ENCODE results near the gene PSAT1.

DNA sequence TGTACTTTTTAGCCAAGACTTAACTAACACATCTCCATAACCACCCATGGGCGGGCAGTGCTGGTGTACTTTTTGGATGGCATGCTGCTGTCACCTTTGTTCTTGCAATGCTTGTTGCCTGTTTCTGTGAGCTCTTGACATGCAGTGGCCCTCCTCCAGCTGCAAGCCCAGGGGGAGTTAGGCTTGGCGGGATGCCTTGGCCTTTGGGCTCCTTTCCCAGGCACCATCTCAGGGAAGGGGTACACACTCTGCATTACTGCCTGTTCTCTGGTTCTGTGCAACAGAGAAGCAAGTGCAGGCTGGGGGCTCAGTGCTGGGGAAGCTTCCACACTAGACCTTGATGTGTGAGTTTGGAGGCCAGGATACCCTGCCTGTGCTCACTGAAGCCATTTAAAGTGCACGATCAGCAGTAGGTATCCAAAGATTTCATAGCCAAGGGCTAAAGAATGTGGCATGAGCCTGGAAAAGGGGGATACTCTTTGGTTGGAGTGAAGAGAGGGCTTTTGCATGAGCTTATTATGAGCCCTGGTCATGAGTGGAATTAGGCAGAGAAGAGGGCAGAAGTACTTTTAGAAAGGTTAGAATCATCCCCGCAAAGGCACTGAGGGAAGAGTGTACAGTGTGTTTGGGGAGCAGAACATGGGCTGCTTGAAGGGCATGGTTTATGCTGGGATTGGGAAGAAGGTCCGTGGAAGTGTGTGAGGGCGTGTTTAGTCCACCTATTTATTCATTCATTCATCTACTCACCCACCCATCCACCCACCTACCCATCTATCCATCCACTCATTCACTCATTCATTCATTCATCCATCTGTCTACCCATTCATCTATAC lies 22.5 kb downstream of the PSAT1 start:
- TF ChIP-seq CTCF (IDR thresholded peaks at IDR 0.05; ENCODE audit: poor library complexity, severe bottlenecking) (no peak), POLR2AphosphoS5 (IDR thresholded peaks at IDR 0.05) (no peak), EZH2 (IDR thresholded peaks at IDR 0.05; ENCODE audit: borderline replicate concordance, insufficient read depth, low read length, poor library complexity, severe bottlenecking) (no peak), EP300 (conservative IDR thresholded peaks at IDR 0.05; ENCODE audit: poor library complexity, severe bottlenecking) (no peak), TAF1 (IDR thresholded peaks at IDR 0.05; ENCODE audit: low read depth) (no peak), MXI1 (conservative IDR thresholded peaks at IDR 0.05; ENCODE audit: poor library complexity, severe bottlenecking) (no peak), SMC3 (conservative IDR thresholded peaks at IDR 0.05; ENCODE audit: poor library complexity) (no peak), RAD21 (conservative IDR thresholded peaks at IDR 0.05) (no peak)
- TF ChIP-seq, protein P1, sequence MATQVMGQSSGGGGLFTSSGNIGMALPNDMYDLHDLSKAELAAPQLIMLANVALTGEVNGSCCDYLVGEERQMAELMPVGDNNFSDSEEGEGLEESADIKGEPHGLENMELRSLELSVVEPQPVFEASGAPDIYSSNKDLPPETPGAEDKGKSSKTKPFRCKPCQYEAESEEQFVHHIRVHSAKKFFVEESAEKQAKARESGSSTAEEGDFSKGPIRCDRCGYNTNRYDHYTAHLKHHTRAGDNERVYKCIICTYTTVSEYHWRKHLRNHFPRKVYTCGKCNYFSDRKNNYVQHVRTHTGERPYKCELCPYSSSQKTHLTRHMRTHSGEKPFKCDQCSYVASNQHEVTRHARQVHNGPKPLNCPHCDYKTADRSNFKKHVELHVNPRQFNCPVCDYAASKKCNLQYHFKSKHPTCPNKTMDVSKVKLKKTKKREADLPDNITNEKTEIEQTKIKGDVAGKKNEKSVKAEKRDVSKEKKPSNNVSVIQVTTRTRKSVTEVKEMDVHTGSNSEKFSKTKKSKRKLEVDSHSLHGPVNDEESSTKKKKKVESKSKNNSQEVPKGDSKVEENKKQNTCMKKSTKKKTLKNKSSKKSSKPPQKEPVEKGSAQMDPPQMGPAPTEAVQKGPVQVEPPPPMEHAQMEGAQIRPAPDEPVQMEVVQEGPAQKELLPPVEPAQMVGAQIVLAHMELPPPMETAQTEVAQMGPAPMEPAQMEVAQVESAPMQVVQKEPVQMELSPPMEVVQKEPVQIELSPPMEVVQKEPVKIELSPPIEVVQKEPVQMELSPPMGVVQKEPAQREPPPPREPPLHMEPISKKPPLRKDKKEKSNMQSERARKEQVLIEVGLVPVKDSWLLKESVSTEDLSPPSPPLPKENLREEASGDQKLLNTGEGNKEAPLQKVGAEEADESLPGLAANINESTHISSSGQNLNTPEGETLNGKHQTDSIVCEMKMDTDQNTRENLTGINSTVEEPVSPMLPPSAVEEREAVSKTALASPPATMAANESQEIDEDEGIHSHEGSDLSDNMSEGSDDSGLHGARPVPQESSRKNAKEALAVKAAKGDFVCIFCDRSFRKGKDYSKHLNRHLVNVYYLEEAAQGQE (IDR thresholded peaks at IDR 0.05; ENCODE audit: borderline replicate concordance): no peak
